Choroid plexus epithelial cell (primary cell): ENCODE measurements around the gene PHF20.

Experiments used
- DNase-seq: peaks from one replicate; pipeline ENCODE4 v3.0.0-alpha.2; 2010; ENCODE audit warnings: low read depth
- H3K4me3 ChIP-seq: 2 replicates; pipeline ENCODE4 v1.5.1; 2011; ENCODE audit warnings: low read depth, mild to moderate bottlenecking, control low read depth, low read length, moderate library complexity
- TF ChIP-seq, protein P1 (sequence below): conservative IDR thresholded peaks from 2 replicates; pipeline ENCODE4 v1.5.1; 2011; ENCODE audit warnings: low read depth, mild to moderate bottlenecking, control low read depth, inconsistent platforms, low read length, moderate library complexity

The PHF20 gene

GRCh38 chr20:35792740-35793139 is 20.9 kb downstream of the PHF20 start:
- no peak overlapping the region for H3K4me3 ChIP-seq
- no peak for DNase-seq
- TF ChIP-seq, protein P1, sequence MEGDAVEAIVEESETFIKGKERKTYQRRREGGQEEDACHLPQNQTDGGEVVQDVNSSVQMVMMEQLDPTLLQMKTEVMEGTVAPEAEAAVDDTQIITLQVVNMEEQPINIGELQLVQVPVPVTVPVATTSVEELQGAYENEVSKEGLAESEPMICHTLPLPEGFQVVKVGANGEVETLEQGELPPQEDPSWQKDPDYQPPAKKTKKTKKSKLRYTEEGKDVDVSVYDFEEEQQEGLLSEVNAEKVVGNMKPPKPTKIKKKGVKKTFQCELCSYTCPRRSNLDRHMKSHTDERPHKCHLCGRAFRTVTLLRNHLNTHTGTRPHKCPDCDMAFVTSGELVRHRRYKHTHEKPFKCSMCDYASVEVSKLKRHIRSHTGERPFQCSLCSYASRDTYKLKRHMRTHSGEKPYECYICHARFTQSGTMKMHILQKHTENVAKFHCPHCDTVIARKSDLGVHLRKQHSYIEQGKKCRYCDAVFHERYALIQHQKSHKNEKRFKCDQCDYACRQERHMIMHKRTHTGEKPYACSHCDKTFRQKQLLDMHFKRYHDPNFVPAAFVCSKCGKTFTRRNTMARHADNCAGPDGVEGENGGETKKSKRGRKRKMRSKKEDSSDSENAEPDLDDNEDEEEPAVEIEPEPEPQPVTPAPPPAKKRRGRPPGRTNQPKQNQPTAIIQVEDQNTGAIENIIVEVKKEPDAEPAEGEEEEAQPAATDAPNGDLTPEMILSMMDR = no peak

DNA sequence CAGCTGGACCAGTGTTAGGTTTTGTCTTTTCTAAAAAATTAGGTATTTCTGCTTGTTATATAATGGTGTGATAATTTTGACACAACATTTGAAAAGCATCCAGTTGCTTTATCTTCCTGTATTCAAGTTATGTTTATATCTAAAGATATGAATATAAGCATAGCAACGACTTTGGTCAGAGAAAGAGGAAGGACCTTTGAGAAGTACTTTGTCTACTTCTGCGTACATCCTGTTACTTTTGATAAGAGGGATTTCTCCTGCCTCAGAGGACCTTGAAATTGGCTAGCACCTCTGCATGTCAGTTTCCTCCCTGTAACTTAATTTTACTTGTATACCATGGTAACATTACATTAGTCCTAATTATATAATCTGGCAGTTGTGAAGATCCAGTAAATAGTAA is 24.8 kb downstream of the PHF20 start:
- no peak overlapping the region for H3K4me3 ChIP-seq
- TF ChIP-seq, protein P1 = no peak
- DNase-seq = no peak

- TF ChIP-seq, protein P1 = no peak
- DNase-seq = no peak
- H3K4me3 ChIP-seq = no peak overlapping the region
Measured at GRCh38 chr20:35801865-35802264, 30.1 kb downstream of the PHF20 start.

DNA sequence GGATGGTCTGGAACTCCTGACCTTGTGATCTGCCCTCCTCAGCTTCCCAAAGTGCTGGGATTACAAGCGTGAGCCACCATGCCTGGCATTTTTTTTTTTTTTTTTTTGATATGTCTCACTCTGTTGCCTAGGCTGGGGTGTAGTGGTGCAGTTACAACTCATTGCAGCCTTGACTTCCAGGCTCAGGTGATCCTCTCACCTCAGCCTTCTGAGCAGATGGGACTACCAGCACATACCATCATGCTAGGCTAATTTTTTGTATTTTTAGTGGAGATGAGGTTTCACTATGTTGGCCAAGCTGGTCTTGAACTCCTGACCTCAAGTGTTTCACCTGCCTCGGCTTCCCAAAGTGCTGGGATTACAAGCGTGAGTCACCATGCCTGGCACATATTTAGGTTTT is 34.3 kb downstream of the PHF20 start:
- TF ChIP-seq, protein P1 = no peak
- DNase-seq = no peak
- H3K4me3 ChIP-seq = no peak overlapping the region

GRCh38 chr20:35807877-35808276 is 36.1 kb downstream of the PHF20 start:
- TF ChIP-seq, protein P1 = no peak
- no peak overlapping the region for H3K4me3 ChIP-seq
- no peak for DNase-seq

DNA sequence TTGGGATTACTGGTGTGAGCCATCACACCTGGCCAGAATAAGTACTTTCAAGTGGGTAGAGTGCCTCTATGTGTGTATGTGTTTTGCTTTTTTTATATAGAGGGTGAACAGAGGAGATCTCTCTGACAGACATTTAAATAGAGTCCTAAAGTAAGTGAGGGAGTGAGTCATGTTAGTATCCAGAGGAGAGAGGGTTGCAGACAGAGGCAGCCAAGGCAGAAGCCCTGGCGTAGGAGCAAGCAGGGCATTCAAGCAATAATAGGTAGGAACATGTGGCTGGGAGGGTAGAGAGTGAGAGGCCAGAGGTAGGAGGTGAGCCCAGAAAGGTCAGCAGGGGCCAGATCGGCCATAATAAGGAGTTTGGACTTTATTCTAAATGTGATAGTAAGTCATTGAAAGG is 48.9 kb downstream of the PHF20 start:
- H3K4me3 ChIP-seq = no peak overlapping the region
- peak; percentile 62 for DNase-seq
- TF ChIP-seq, protein P1 = no peak

GRCh38 chr20:35821807-35822242 is 50.0 kb downstream of the PHF20 start:
- peak; percentile 86 for DNase-seq
- H3K4me3 ChIP-seq = no peak overlapping the region
- TF ChIP-seq, protein P1 = no peak
